Measurements from ENCODE around the gene THRB.

Gene THRB

GRCh38 chr3:24490151-24490550, 4.5 kb downstream of the THRB start:
- DNase-seq (ENCODE audit: low read depth) = peak; percentile 41

GRCh38 chr3:24487325-24488262, 7.1 kb downstream of the THRB start:
- DNase-seq (ENCODE audit: low read depth) = peak; percentile 6
- no peak for TF ChIP-seq CTCF (conservative IDR thresholded peaks at IDR 0.05; ENCODE audit: low read depth, low read length)
- H3K4me3 ChIP-seq (ENCODE audit: low read depth, low read length) = no peak overlapping the region

More at GRCh38 chr3:24490151-24490550, 4.5 kb downstream of the THRB start:
- no peak for TF ChIP-seq CTCF (conservative IDR thresholded peaks at IDR 0.05; ENCODE audit: low read depth, low read length)
- no peak overlapping the region for H3K4me3 ChIP-seq (ENCODE audit: low read depth, low read length)

GRCh38 chr3:24485511-24485910, 9.1 kb downstream of the THRB start:
- TF ChIP-seq CTCF (conservative IDR thresholded peaks at IDR 0.05; ENCODE audit: low read depth, low read length) = no peak
- no peak for DNase-seq (ENCODE audit: low read depth)

GRCh38 chr3:24483873-24484272, 10.8 kb downstream of the THRB start:
- no peak for TF ChIP-seq CTCF (conservative IDR thresholded peaks at IDR 0.05; ENCODE audit: low read depth, low read length)
- no peak overlapping the region for H3K4me3 ChIP-seq (ENCODE audit: low read depth, low read length)
- DNase-seq (ENCODE audit: low read depth) = no peak

More at GRCh38 chr3:24485511-24485910, 9.1 kb downstream of the THRB start:
- no peak overlapping the region for H3K4me3 ChIP-seq (ENCODE audit: low read depth, low read length)

- no peak for TF ChIP-seq CTCF (conservative IDR thresholded peaks at IDR 0.05; ENCODE audit: low read depth, low read length)
- DNase-seq (ENCODE audit: low read depth) = no peak
- H3K4me3 ChIP-seq (ENCODE audit: low read depth, low read length) = no peak overlapping the region
These were observed 12.4 kb downstream of the THRB start for GRCh38 chr3:24482096-24482705.

GRCh38 chr3:24481193-24481592, 13.5 kb downstream of the THRB start:
- H3K4me3 ChIP-seq (ENCODE audit: low read depth, low read length) = no peak overlapping the region
- DNase-seq (ENCODE audit: low read depth) = no peak
- no peak for TF ChIP-seq CTCF (conservative IDR thresholded peaks at IDR 0.05; ENCODE audit: low read depth, low read length)
